Middle frontal gyrus (tissue), 1 donor: ENCODE measurements around the gene C19orf12.

Experiments used
- DNase-seq: peaks from one replicate; pipeline ENCODE4 v3.0.0-alpha.2; 2015; ENCODE audit warnings: low spot score; ENCODE audit errors: extremely low spot score

Gene C19orf12

GRCh38 chr19:29714953-29715700 lies at the start of gene C19orf12:
Gene C19orf12, minus strand, starts transcription at chr19:29715261. Its CDS starts 6,848 bp downstream, at chr19:29708413.
- peak; percentile 19 for DNase-seq

- DNase-seq = no peak
Measured at GRCh38 chr19:29764361-29764760, 49.3 kb upstream of the C19orf12 start.

GRCh38 chr19:29763196-29763595 lies 48.1 kb upstream of the C19orf12 start:
- DNase-seq = no peak

- no peak for DNase-seq
Measured at GRCh38 chr19:29761575-29762232, 46.6 kb upstream of the C19orf12 start.

- no peak for DNase-seq
Measured at GRCh38 chr19:29760752-29761502, 45.9 kb upstream of the C19orf12 start.

GRCh38 chr19:29759359-29759758 lies 44.3 kb upstream of the C19orf12 start:
- no peak for DNase-seq

- no peak for DNase-seq
Measured at GRCh38 chr19:29758863-29759262, 43.8 kb upstream of the C19orf12 start.

- no peak for DNase-seq
Measured at GRCh38 chr19:29757551-29757950, 42.5 kb upstream of the C19orf12 start.

- DNase-seq = no peak
Measured at GRCh38 chr19:29753934-29754305, 38.9 kb upstream of the C19orf12 start.

GRCh38 chr19:29753190-29753933 lies 38.3 kb upstream of the C19orf12 start:
- no peak for DNase-seq

- no peak for DNase-seq
Measured at GRCh38 chr19:29752450-29753025, 37.5 kb upstream of the C19orf12 start.

- no peak for DNase-seq
Measured at GRCh38 chr19:29751932-29752331, 36.9 kb upstream of the C19orf12 start.

- DNase-seq = no peak
Measured at GRCh38 chr19:29750001-29750400, 34.9 kb upstream of the C19orf12 start.

GRCh38 chr19:29748996-29749849 lies 34.2 kb upstream of the C19orf12 start:
- no peak for DNase-seq

GRCh38 chr19:29745253-29745652 lies 30.2 kb upstream of the C19orf12 start:
- no peak for DNase-seq

- DNase-seq = no peak
Measured at GRCh38 chr19:29743681-29744080, 28.6 kb upstream of the C19orf12 start.

- no peak for DNase-seq
Measured at GRCh38 chr19:29741776-29742175, 26.7 kb upstream of the C19orf12 start.

GRCh38 chr19:29741226-29741625 lies 26.2 kb upstream of the C19orf12 start:
- no peak for DNase-seq

- DNase-seq = no peak
Measured at GRCh38 chr19:29737461-29738000, 22.5 kb upstream of the C19orf12 start.

- no peak for DNase-seq
Measured at GRCh38 chr19:29735829-29736228, 20.8 kb upstream of the C19orf12 start.
